AG09309 (cell line): ENCODE data around the gene DLGAP1.

Experiments
- DNase-seq: peaks from one replicate; pipeline ENCODE4 v3.0.0-alpha.2; 2010; ENCODE audit warnings: low read depth
- H3K4me3 ChIP-seq: 2 replicates; pipeline ENCODE4 v1.5.1; 2011; ENCODE audit warnings: mild to moderate bottlenecking, low read depth, low read length, moderate library complexity; ENCODE audit not compliant: control insufficient read depth
- CTCF ChIP-seq: IDR thresholded peaks from 2 replicates; pipeline ENCODE4 v1.5.1; 2011; ENCODE audit warnings: mild to moderate bottlenecking, low read depth, low read length, inconsistent platforms; ENCODE audit not compliant: insufficient read depth, control insufficient read depth; ENCODE audit errors: missing control alignments

The DLGAP1 gene

GRCh38 chr18:3594760-3595368 is 860.2 kb downstream of the DLGAP1 start:
- H3K4me3 ChIP-seq = peak overlapping the region; percentile 56
- TF ChIP-seq CTCF = no peak
- no peak for DNase-seq

GRCh38 chr18:3593904-3594759 is 861.0 kb downstream of the DLGAP1 start:
- TF ChIP-seq CTCF = peak; percentile 90
- H3K4me3 ChIP-seq = peak overlapping the region; percentile 56
- DNase-seq = peak; percentile 94

GRCh38 chr18:3593381-3593903 is 861.7 kb downstream of the DLGAP1 start:
- TF ChIP-seq CTCF = no peak
- peak; percentile 62 for DNase-seq
- H3K4me3 ChIP-seq = no peak overlapping the region

GRCh38 chr18:3592864-3593263 is 862.2 kb downstream of the DLGAP1 start:
- no peak for TF ChIP-seq CTCF
- no peak for DNase-seq
- H3K4me3 ChIP-seq = no peak overlapping the region

GRCh38 chr18:3590096-3590630 is 864.9 kb downstream of the DLGAP1 start:
- DNase-seq = no peak
- no peak overlapping the region for H3K4me3 ChIP-seq
- no peak for TF ChIP-seq CTCF

- TF ChIP-seq CTCF = peak; percentile 84
- DNase-seq = peak; percentile 46
- H3K4me3 ChIP-seq = no peak overlapping the region
Observed at GRCh38 chr18:3585656-3586509, 869.2 kb downstream of the DLGAP1 start.
